Activated gamma-delta T cell (primary cell): ENCODE data around the gene SLC2A9.
"Not testable (repeated sequence)": the region's sequence is repeated elsewhere in the genome, so short reads cannot be mapped to it uniquely, and the experiment has no call there.

Source experiments
- DNase-seq: peaks from one replicate; lab custom pipeline; 2025; lab: John Stamatoyannopoulos, UW

Gene SLC2A9

GRCh38 chr4:9996319-9997110 is 24.8 kb downstream of the SLC2A9 start:
- no peak for DNase-seq

- DNase-seq = no peak
Observed at GRCh38 chr4:9994246-9994847, 26.9 kb downstream of the SLC2A9 start.

GRCh38 chr4:9989918-9990635 is 31.2 kb downstream of the SLC2A9 start:
- DNase-seq = no peak

- DNase-seq = no peak
Observed at GRCh38 chr4:9988933-9989332, 32.4 kb downstream of the SLC2A9 start.

GRCh38 chr4:9988363-9988749 is 32.9 kb downstream of the SLC2A9 start:
- DNase-seq = no peak

- no peak for DNase-seq
Observed at GRCh38 chr4:9987749-9988362, 33.4 kb downstream of the SLC2A9 start.

- no peak for DNase-seq
Observed at GRCh38 chr4:9984621-9985020, 36.7 kb downstream of the SLC2A9 start.

GRCh38 chr4:9983211-9983610 is 38.1 kb downstream of the SLC2A9 start:
- DNase-seq = no peak

- DNase-seq = not testable (repeated sequence)
Observed at GRCh38 chr4:9981899-9982298, 39.4 kb downstream of the SLC2A9 start.

- no peak for DNase-seq
Observed at GRCh38 chr4:9980898-9981297, 40.4 kb downstream of the SLC2A9 start.

GRCh38 chr4:9979101-9979701 is 42.1 kb downstream of the SLC2A9 start:
- DNase-seq = no peak

GRCh38 chr4:9977518-9978031 is 43.7 kb downstream of the SLC2A9 start:
- no peak for DNase-seq

GRCh38 chr4:9976781-9977180 is 44.5 kb downstream of the SLC2A9 start:
- no peak for DNase-seq

- no peak for DNase-seq
Observed at GRCh38 chr4:9976293-9976692, 45.0 kb downstream of the SLC2A9 start.

GRCh38 chr4:9971711-9972110 is 49.6 kb downstream of the SLC2A9 start:
- no peak for DNase-seq

GRCh38 chr4:9970399-9971011 is 50.8 kb downstream of the SLC2A9 start:
- DNase-seq = no peak

- no peak for DNase-seq
Observed at GRCh38 chr4:9969526-9970398, 51.5 kb downstream of the SLC2A9 start.

GRCh38 chr4:9968472-9968871 is 52.8 kb downstream of the SLC2A9 start:
- no peak for DNase-seq

- DNase-seq = no peak
Observed at GRCh38 chr4:9964879-9965278, 56.4 kb downstream of the SLC2A9 start.

- no peak for DNase-seq
Observed at GRCh38 chr4:9963328-9963727, 58.0 kb downstream of the SLC2A9 start.
